ENCODE data around the gene EVA1A.
"Not testable (repeated sequence)": the region's sequence is repeated elsewhere in the genome, so short reads cannot be mapped to it uniquely, and the experiment has no call there.

The EVA1A gene

DNA sequence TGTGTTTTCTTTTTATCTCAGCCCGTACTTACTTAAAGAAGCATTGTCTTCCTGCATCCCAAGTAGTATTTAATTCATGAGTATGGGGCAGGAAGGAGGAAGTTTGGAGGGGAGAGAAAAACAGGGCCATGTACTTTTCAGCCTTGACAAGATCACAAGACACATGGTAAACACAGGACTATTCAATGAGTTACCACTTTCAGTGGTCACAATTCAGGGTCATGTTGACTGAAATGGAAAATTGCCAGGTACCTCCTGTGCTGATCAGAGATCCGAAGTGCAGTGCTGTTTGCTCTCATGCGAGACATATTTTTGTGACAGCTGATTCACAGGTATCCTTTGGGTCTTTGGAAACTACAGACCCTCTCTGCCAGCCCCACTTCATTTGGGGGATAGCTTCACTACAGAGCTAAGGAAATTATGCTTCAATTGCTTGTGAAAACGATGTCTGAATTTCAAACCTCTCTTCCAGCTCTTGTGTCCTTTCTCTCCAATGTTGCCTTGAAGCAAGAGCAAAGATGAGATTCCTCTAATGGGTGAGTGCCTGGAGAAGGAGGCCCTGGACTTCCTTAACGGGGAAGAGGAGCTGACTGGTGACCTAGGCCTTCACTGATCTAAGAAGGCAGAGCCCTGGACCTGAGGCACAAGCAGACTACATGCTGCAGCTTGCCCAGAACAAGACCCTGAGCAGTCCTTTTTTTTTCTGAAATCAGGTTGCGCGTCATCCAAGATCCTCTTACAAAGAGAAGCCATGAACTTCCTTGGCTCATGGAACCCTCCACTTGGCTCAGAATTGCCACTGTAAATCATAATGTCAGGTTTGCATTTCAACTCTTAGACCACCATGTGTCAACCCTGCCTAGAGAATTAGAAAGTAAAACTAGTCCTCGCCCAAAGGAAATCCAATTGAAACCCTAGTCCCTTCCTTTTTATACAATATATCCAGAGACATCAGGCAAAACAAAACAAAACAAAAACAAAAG, 44.1 kb downstream of the EVA1A start:
- peak; percentile 62 for DNase-seq

DNA sequence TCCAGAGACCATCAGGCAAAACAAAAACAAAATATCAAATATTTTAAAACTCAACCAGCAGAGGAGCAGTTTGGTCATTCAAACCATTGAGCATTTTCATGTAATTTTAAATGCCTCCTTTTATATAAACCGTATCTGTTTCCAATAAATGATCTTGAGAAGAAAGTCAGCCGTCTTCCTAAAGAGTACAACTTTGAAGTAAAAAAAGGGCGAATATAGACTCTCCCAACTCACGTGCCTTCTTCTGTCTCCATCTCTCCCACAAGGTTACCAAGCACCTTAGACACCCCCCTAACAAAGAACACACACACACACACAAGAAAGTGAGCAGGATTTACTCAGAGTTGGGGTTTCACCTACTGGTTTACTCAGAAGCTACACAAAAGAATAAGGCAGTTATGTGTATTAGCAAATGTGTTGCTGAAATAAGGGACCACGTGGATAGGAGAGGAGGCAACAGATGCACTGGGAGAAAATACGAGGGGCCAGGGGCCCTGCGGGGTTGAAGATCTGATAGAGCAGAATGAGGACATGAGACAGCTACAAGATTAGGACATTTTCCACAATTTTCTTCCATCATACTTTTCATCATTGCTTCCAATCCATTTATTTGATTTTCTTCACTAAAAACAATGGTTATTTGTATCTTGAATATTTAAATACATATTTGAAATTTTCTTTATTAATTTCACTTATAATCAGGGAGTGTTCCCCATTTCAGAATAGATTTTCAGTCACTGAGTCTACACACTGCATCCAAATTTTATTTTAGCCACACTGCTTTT, 45.0 kb downstream of the EVA1A start:
- no peak for DNase-seq

DNA sequence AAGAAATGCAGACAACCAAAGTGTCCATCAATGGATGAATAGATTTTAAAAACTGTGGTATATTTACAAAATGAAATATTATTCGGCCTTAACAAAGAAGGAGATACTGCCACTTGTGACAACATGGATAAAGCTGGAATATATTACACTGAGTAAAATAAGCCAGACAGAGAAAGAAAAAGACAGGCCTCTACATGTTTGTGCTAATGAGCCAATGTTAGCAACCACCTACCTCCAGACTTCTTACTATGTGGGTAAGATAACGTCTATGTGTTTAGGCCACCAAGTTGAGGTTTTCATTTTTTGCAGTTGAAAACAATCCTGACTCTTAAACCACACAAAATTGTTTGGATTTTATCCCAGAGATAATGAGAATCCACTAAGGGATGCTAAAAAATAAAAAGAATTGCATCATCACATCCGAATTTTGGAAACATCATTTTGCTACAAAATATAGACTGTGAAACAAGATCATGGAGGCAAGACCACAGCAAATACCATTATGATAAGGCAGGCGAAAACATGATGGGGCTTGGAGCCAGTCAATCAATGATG, 47.0 kb downstream of the EVA1A start:
- DNase-seq, result no peak

DNA sequence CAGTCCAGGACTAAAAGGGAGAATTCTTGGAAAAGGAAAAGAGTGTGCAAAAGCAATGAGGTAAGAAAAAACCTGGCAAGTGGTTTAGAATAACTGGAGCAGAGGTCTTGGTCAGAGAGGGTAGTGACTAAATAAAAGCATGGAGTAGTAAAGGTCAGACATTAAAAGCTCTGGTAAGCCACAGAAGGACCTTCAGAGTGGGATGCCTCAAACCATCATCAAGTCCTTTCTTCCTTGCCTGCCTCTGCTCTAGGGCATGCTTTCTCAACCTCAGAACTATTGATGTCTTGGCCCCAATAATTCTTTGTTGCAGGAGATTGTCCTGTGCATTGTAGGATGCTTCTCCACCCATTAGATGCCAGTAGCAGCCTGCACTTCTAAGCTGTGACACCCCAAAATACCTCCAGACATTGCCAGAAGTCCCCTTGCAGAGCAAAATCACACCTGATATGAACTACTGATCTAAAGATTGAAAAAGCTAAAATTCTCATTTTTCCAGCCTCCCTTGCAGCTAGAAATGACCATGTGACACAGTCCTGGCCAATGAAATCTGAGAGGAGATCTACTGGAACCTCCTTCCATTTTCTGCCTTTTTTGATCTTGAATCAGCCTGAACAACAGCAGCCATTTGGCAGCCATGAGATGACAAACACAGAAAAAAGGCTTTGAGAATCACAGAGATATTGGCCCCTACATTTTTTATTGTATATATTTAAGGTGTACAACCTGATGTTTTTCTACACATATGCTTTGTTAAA, 48.1 kb downstream of the EVA1A start:
- no peak for DNase-seq

DNA sequence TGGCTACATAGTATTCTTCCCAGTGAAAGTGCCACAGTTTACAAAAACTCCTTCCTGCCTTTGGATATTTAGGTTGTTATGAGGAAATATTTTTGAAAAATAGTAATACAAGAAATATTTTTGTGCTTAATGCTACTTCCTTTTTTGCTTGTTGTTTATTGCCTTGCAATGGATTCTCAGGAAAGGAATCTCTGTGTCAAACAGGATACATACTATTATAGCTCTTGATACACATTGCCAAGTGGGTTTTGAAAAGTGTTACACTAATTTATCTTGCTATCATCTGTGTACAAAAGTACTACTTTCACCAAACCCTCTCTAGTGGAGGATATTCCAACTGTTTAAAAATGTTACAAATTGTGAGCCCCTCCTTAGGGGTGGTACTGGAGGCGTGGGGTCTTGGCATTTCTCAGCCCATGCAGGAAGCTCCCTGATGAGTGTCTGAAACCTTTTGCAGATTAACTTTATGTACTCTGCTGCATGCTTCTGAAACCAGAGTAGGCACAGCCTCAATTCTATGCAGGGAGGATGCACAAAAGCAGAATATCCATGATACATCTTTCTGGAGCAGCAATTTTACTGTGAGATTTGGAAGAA, 54.5 kb downstream of the EVA1A start:
- no peak for DNase-seq

DNA sequence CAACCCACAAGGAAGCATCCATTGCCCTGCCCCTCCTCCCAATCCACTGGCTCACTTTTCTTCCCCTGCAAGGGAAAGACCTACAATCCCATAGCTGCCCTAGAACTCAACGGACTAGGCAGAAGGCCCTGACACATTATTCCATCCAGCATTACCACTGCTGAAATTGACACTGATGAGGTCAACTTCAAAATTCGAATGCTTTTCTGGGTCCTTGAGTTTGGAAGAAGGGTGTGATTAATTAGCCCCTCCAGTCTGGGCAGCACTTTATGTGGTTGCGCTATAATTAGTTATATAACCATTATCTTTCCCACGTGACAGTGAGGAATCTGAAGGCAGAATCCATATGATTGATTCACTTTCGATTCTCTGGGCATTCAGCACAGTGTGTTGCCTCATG, 55.7 kb downstream of the EVA1A start:
- no peak for DNase-seq

DNA sequence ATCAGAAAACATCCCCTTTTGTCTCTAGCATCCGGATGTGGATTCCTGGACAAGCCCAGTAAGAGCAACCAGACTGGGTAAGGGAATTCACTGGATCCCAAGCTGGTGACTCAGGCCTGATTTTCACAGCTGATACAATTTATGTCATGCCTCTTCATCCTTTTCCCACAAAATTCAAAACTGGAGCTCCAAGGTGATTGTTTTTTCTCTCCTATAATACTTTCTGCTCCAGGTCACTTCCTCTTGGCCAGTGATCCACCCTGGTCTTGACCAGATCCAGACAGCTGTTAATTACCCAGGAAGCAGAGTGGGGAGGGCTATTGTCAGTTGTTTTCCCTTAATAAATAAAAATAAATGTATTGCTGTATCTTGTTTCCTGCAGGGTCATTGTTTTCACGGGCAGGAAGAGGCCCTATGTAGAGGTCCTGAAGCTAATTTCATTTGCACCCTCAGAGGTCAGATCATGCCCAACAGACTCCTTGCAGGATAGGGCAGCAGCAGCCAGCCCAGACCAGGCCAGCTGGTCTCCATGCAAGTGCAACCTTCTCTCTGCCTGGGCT, 57.6 kb downstream of the EVA1A start:
- DNase-seq, result no peak

DNA sequence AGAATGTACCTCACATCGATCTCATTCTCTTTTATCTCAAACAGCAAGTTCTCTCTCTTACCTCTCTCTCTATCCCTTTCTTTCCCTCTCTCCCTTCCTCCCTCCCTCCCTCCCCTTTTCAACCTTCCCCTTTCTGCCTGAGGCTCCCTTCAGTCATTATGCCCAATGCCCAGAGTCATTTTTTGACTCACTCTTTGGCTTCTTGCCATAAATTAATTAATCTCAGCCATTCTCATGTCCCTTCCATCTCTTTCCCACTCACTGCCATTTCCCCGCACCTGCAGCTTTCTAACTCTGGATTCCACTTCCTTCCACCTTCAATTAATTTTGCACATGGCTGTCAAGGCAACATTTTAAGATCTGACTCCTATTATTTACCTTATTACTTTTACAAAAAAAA, 60.1 kb downstream of the EVA1A start:
- DNase-seq, result peak; percentile 43

DNA sequence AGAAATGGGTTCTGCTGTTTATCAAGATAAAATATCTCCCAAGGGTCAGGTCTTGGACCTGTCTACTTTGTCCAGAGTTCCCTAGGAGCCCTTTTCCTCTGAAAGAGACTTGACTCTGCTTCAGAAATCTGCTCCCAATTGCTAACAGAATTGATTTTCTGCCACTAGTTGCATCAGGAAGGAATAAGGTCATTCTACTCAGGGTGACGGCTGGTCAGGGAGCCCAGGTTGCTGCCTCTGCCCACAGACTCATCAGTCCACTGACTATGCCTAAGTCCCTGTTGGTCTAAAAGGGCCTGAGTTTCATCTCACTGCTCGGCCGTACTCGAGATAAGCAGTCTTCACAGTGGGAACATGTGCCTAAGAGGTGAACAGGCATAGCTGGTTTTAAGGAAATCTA, 61.2 kb downstream of the EVA1A start:
- DNase-seq, result no peak

DNA sequence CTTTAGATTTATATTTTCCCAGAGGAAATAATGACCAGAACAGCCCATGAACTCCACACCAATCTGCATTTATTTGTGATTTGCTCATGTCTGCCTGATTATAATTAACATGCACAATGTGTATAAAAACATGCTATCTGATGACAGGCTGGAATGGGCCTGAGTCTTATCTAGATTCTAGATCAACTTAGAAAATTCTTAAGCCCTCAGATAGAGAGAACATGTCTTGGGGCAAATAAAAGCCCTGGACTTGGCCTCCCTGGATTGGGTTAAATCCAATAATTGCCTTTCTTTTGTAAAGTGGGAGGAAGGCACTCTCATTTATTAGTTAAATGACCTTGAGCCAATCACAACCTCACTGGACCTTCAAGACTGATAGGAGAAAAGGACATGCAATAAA, 61.8 kb downstream of the EVA1A start:
- DNase-seq, result no peak

DNA sequence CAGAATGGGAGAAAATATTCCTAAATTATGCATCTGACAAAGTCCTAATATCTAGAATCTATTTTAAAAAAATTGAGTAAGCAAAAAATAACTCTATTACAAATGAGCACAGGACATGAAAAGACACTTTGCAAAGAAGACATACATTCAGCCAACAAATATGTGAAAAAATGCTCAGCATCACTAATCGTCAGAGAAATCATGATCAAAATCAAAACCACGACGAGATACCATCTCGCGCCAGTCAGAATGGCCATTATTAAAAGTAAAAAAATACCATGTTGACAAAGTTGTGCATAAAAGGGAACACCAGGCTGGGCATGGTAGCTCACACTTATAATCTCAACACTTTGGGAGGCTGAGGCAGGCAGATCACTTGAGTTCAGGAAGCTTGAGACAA, 63.5 kb downstream of the EVA1A start:
- no peak for DNase-seq

DNA sequence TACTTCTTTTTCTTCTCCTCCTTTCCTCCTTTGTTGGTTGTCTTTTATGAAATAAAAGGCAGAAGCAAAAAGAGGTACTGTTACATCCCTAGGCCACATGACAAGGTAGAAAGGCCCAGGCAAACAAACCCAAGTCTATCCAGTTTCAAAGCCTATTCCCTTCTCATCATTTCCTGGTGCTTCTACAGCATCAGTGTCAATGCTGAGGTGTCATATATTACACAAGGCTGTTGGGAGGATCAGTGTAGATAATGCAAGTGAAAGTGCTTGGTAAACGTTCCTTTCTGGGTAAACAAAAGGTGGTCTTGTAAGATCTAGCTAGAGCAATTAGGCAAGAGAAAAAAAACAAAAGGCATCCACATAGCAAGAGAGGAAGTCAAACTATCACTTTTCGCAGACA, 64.9 kb downstream of the EVA1A start:
- peak; percentile 53 for DNase-seq

DNA sequence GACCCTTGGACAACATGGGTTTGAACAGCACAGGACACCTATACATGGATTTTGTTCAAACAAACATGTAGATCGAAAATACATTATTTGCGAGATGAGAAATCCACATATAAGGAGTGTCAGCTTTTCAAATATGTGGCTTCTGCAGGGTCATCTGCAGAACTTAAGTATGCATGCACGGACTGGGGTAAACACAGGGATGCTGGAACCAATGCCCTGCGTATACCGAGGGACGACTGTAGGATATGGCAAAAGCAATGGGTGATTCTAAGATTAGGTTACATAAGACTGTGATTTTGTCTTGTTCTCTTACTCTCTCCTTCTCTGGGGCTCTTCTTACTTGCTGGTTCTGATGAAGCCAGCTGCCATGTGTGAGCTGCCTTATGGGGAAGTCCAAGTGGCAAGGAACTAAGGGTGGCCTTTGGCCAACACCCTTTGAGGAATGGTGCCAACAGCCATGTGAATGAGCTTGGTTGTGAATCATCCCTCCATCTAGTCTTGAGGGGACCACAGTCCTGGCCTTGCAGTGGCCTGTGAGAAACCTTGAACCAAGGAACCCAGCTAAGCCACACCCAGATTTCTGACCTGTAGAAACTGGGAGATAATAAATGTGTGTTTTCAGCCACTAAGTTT, 66.5 kb downstream of the EVA1A start:
- DNase-seq, result no peak

DNA sequence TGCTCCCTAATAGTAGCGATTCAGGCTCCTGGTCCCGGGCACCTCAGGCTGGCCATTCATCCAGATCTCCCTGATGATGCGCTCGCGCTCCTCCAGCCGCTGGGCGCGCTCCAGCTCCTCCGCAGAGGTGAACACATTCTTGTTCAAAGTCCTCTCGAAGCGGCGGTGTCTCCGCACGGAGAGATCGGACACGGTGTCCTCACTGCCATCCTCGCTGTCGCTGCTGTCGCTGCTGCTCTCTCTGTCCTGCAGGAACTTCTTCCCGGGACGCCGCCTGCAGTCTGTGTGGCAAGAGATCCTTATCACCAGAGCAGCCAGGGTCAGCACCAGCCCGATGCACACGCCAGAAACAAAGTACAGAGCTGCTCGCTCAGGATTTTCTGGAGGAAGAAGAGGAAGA, 67.5 kb downstream of the EVA1A start:
- DNase-seq, result no peak

DNA sequence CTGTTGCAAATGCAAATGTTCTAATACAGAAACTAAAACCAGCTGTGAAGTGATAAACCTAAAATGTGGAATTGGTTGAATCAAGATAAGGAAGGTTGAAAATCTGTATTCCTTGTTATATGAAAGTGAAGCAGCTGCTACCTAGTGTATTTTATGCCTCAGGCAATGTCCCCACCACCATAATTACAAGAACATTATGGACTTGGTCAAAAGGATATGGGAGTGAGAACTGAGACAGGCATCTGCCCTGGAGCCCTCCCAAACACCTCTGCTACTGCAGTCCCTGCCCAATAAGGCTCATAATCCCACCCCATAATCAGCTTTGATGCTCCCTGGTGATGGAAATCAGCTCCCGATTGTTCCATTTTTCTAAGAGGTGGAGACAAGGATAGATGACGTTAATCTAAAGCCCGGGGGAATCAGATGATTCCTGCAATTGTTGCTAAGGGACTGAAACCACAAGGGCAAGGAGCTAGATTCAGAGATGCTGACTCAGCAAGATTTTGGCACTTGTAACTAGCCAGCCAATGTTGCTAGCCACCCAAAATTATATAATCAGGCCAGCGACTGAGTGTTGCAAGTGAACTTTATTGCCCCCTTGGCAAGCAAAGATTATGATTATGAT, 69.5 kb downstream of the EVA1A start:
- no peak for DNase-seq

DNA sequence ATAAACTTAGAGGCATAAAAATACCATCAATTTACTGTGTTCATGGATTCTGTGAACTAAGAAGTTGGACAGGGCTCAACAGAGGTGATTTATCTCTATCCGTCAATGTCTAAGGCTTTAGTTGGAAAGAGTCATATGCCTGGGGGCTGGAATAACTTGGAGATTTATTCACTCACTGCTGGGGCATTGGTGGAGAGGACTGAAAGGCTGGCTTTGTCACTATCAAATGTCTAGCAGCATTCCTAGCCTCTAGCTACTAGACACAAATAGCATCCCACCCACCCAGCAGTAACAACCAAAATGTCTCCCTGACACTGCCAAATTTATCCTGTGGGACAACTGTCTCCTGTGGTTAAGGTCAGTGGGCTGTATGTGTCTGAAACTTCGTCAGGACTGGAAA, 71.0 kb downstream of the EVA1A start:
- no peak for DNase-seq

DNA sequence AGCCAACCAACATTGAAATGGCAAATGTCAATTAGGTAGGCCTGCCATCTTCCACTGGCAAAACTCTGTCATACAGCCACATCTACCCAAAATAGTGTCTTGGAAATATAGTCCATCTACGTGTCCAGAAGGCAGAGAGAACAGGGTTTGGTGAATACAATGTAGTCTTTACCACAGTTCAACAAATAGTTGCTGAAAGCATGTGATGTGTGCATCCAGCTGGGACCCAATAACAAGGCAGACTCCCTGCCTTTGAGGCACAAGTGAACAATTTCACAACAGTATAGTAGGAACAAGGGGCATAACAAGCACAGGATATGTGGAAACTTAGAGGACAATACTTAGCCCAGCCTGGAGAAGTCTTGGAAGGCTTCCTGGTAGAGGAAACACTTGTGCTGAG, 72.6 kb downstream of the EVA1A start:
- DNase-seq, result no peak

DNA sequence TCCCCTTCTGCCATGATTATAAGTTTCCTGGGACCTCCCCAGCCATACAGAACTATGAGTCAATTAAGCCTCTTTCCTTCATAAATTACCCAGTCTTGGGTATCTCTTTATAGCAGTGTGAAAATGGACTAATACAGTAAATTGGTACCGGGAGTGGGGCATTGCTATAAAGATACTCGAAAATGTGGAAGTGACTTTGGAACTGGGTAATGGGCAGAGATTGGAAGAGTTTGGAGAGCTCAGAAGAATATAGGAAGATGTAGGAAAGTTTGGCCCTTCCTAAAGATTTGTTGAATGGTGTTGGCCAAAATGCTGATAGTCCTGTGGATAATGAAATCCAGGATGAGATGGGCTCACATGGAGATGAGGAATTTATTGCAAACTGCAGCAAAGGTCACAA, 74.0 kb downstream of the EVA1A start:
- not testable (repeated sequence) for DNase-seq

DNA sequence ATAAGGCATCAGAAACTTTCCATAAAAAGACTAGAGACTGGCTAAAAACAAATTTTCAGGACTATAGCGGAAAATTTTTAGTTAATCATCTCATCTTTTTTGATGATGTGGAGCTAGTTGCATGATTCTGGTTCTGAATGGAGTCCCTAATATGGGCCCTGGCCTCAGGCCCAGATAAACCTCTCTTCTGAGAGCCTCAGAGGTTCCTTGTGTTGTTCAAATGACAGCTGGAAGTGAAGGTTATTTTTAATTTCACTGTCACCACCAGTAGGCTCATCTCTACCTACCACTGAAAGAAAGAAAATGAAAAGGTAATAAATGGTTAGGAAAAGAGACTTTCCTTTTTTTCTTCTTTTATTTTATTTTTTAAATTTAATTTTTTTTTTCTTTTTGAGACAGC, 75.9 kb downstream of the EVA1A start:
- DNase-seq, result no peak

DNA sequence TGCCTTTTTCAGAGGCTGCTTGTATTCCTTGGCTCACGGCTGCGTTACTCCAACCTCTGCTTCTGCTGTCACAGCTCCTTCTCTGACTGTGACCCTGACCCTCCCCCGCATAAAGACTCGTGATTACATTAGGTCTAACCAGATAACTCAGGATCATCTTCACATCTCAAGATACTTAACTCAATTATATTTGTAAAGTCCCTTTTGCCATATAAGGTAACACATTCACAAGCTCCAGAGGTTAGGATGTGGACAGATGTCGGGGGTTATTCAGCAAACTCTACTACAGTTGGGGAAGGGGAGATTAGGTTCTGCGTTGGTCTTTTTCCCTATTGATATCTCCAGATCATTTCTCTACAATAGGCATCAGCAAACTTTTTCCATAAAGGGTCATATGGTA, 76.9 kb downstream of the EVA1A start:
- no peak for DNase-seq

DNA sequence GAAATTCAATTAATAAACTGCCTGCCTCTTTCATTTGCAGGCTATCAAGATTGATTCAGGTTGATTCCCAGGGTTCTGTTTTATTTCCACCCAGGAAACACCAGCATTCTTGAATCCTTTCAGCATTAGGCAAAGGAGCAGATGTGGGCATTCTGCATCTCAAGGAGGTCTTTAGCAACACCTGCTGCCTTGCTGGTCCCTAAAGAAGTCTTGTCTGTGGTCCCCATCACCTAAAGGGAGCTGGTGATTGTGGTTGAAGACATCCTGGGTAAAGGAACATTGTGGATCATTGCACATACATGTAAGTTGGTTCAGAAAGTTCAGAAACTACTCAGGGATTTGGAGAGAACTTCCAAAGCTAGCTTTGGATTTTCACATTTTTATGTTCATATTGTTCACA, 78.3 kb downstream of the EVA1A start:
- no peak for DNase-seq

All from NCI-H2029 (cell line).